Smooth muscle cell (in vitro differentiated cells): ENCODE data around the gene CX3CL1. TPM values are rescaled to one million over a fixed set of nuclear protein-coding genes. Genes with fewer than 3 reads are reported as not detected.

Source experiments
- DNase-seq: peaks from one replicate; lab custom pipeline; 2025; ENCODE audit not compliant: unreplicated experiment; lab: John Stamatoyannopoulos, UW
- H2AFZ ChIP-seq: fragments of 200-600 bp; sonication (generic); 2 replicates; pipeline ENCODE4 v1.6.0; 2016; ENCODE audit warnings: antibody characterized with exemption, low read depth, mild to moderate bottlenecking
- H3F3A ChIP-seq: fragments of 200-600 bp; sonication (generic); 2 replicates; pipeline ENCODE4 v1.6.0; 2017; ENCODE audit warnings: antibody characterized with exemption, low read depth
- H3K27ac ChIP-seq: fragments of 200-600 bp; sonication (generic); 2 replicates; pipeline ENCODE4 v1.5.1; 2016; ENCODE audit warnings: low read depth, mild to moderate bottlenecking
- H3K27me3 ChIP-seq: fragments of 200-600 bp; sonication (generic); 2 replicates; pipeline ENCODE4 v1.6.1; 2016; ENCODE audit warnings: low read depth, mild to moderate bottlenecking
- H3K36me3 ChIP-seq: fragments of 200-600 bp; sonication (generic); 2 replicates; pipeline ENCODE4 v1.5.1; 2016; ENCODE audit warnings: low read depth
- H3K4me1 ChIP-seq: fragments of 200-600 bp; sonication (generic); 2 replicates; pipeline ENCODE4 v1.5.1; 2016; ENCODE audit warnings: low read depth
- H3K4me2 ChIP-seq: fragments of 200-600 bp; sonication (generic); 2 replicates; pipeline ENCODE4 v1.6.0; 2016; ENCODE audit warnings: mild to moderate bottlenecking
- H3K4me3 ChIP-seq: fragments of 200-600 bp; sonication (generic); 2 replicates; pipeline ENCODE4 v1.5.1; 2016; ENCODE audit warnings: mild to moderate bottlenecking
- H3K79me2 ChIP-seq: fragments of 200-600 bp; sonication (generic); 2 replicates; pipeline ENCODE4 v1.6.0; 2016; ENCODE audit warnings: low read depth, mild to moderate bottlenecking
- H3K9ac ChIP-seq: fragments of 200-600 bp; sonication (generic); 2 replicates; pipeline ENCODE4 v1.6.0; 2016; ENCODE audit warnings: low read depth
- H3K9me3 ChIP-seq: fragments of 200-600 bp; sonication (generic); replicated peaks from 2 replicates; pipeline ENCODE4 v1.5.1; 2016; ENCODE audit warnings: low read depth
- H4K20me1 ChIP-seq: fragments of 200-600 bp; sonication (generic); 2 replicates; pipeline ENCODE4 v1.6.0; 2016; ENCODE audit warnings: low read depth
- WGBS: methylation state at CpG from one replicate; pipeline ENCODE4 v1.1.7; 2016; ENCODE audit warnings: low lambda C conversion rate; 5-methylcytosine and 5-hydroxymethylcytosine counted together
- polyA plus RNA-seq: library from polyadenylated mRNA; unstranded; fragments of >200 nt; fragmentation: Nextera tagmentation; extraction: Ambion mirVana; gene quantifications from 2 replicates; pipeline ENCODE4 v1.2.1, GENCODE V29; 2016
- total RNA-seq: library from RNA; depleted of rRNA; stranded (reverse); fragments of >200 nt; gene quantifications from 2 replicates; pipeline ENCODE4 v1.2.3, GENCODE V29; 2014
- TF ChIP-seq, protein P1 (sequence below): fragments of 200-600 bp; sonication (generic); IDR thresholded peaks from 2 replicates; pipeline ENCODE4 v1.5.1; 2017; ENCODE audit warnings: borderline replicate concordance, mild to moderate bottlenecking, antibody characterized with exemption; ENCODE audit not compliant: insufficient read depth, poor library complexity, severe bottlenecking

Gene CX3CL1
- total and polyA plus RNA-seq, 2 experiments from 2014 or later = 2.2 to 5.4 TPM

DNA sequence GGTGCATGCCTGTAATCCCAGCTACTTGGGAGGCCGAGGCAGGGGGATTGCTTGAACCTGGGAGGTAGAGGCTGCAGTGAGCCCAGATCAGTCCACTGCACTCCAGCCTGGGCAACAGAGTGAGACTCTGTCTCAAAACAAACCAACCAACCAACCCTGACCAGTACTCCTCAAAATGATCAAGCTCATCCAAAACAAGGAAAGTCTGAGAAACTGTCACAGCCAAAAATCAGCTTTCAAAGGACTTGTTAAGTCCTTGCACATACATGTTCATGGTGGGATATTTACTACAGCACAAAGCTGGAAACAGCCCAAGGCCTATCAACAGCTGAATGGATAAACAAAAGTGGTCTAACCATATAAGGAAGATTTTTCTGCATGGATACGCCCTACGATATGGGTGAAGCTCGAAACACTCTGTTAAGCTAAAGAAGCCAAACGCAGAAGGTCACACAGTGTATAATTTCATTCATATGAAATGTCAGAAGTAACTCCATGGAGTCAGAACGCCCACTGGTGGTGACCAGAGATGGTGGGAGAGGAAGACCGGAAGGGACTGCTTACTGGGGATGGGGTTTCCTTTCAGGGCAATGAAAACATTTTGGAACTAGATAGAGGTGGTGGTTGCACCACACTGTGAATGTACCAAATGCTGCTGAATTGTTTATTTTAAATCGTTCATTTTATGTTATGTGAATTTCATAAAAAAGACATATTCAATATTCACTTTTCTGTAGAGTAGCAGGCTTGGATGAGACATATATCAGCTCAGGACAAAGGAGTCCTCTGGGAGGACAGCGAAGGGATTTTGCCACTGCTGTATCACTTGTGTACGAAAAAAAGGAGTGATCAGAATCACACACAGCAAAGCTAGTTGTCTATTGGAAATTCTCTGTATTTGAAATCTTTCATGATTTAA lies 50.0 kb downstream of the CX3CL1 start:
- no peak for DNase-seq
- Histone ChIP-seq H3K4me1 (peaks cover 5% of the 10 kb centered on the region), H3F3A (no peaks in the 10 kb centered on the region), H3K27ac (no peak overlapping the region), H3K79me2 (no peaks in the 10 kb centered on the region), H4K20me1 (no peaks in the 10 kb centered on the region), H3K27me3 (no peaks in the 10 kb centered on the region), H3K36me3 (no peaks in the 10 kb centered on the region), H2AFZ (peak overlapping the region; percentile 18), H3K4me3 (no peak overlapping the region), H3K9ac (no peak overlapping the region), H3K4me2 (no peak overlapping the region), H3K9me3 (no peaks in the 10 kb centered on the region)
- 52% methylated on average over 10 of the region's 10 CpGs for WGBS
- TF ChIP-seq, protein P1, sequence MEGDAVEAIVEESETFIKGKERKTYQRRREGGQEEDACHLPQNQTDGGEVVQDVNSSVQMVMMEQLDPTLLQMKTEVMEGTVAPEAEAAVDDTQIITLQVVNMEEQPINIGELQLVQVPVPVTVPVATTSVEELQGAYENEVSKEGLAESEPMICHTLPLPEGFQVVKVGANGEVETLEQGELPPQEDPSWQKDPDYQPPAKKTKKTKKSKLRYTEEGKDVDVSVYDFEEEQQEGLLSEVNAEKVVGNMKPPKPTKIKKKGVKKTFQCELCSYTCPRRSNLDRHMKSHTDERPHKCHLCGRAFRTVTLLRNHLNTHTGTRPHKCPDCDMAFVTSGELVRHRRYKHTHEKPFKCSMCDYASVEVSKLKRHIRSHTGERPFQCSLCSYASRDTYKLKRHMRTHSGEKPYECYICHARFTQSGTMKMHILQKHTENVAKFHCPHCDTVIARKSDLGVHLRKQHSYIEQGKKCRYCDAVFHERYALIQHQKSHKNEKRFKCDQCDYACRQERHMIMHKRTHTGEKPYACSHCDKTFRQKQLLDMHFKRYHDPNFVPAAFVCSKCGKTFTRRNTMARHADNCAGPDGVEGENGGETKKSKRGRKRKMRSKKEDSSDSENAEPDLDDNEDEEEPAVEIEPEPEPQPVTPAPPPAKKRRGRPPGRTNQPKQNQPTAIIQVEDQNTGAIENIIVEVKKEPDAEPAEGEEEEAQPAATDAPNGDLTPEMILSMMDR = peak; percentile 55

DNA sequence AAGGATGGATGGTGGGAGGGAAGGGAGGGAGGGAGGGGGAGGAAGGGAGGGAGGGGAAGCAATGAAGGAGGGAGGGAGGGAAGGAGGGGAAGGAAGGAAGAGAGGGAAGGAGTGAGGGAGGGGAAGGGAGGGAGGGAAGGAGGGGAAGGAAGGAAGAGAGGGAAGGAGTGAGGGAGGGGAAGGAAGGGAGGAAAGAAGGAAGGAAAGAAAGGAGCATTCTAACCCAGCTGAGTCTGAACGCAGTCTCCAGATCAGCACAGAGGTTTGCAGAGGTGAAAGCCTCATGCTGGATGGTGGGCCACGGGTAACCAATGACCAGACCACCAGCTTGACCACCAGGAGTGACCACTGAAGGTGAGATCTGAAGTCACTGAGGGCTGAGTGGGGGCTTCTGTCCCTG lies 50.9 kb downstream of the CX3CL1 start:
- no peak overlapping the region for H3K27ac ChIP-seq
- H3K27me3 ChIP-seq = no peaks in the 10 kb centered on the region
- H3F3A ChIP-seq = no peaks in the 10 kb centered on the region
- 87% methylated on average over 2 of the region's 2 CpGs for WGBS
- no peak overlapping the region for H3K4me2 ChIP-seq
- no peaks in the 10 kb centered on the region for H3K9me3 ChIP-seq
- H3K36me3 ChIP-seq = peaks cover 3% of the 10 kb centered on the region
- no peaks in the 10 kb centered on the region for H3K79me2 ChIP-seq
- H3K4me1 ChIP-seq = peaks cover 5% of the 10 kb centered on the region
- DNase-seq = no peak
- no peak overlapping the region for H3K4me3 ChIP-seq
- no peak overlapping the region for H3K9ac ChIP-seq
- H2AFZ ChIP-seq = no peak overlapping the region
- TF ChIP-seq, protein P1 = no peak
- no peaks in the 10 kb centered on the region for H4K20me1 ChIP-seq

DNA sequence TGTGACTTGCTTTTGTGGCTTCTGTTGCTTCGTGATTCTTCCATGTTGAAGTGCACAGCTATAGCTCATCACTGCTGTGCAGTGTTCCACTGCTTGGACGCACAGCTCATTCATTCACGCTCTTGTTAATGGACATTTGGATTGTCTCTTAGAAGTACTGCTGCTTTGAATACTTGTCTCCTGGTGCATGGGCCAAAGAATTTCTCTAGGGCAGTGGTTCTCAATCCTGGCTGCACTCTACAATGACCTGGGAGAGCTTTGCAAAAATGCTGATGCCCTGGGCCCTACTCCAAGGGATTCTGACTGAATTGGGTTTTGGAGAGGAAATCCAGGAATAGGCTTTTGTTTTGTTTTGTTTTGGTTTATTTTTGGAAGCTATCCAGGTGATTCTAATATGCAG lies 52.3 kb downstream of the CX3CL1 start:
- Histone ChIP-seq H3K4me3 (no peak overlapping the region), H3K4me2 (no peak overlapping the region), H4K20me1 (no peaks in the 10 kb centered on the region), H3K9ac (no peak overlapping the region), H2AFZ (no peak overlapping the region), H3K9me3 (no peaks in the 10 kb centered on the region), H3K27me3 (no peaks in the 10 kb centered on the region), H3K36me3 (peaks cover 3% of the 10 kb centered on the region), H3K4me1 (no peaks in the 10 kb centered on the region), H3K27ac (no peak overlapping the region), H3F3A (no peaks in the 10 kb centered on the region), H3K79me2 (no peaks in the 10 kb centered on the region)
- DNase-seq = no peak
- WGBS = 95% methylated on average over 3 of the region's 3 CpGs
- TF ChIP-seq, protein P1 = no peak
